Measurements from ENCODE around the gene RAMP3.
"Not testable (repeated sequence)": the region's sequence is repeated elsewhere in the genome, so short reads cannot be mapped to it uniquely, and the experiment has no call there.

RAMP3 gene

GRCh38 chr7:45198986-45199385 is 41.4 kb downstream of the RAMP3 start:
- no peak for DNase-seq

DNA sequence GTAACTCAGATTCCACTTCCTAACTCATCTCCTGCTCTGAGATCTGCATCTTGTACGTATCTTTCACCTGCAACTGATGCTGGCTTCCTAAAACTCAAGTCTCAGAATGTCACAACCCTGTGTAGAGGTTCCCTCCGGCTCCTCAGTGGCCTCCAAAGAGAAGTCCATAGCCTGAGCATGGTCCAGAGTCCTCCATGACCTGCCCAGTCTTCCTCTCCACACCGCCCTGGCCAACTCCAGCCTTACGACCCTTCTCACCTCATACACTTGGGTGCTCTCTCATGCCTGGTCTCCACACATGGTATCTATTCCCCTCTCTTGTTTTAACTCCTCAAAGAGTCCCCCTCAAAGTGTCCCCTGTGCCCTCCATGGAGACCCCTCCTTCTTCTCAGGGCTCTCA is 41.9 kb downstream of the RAMP3 start:
- no peak for DNase-seq

DNA sequence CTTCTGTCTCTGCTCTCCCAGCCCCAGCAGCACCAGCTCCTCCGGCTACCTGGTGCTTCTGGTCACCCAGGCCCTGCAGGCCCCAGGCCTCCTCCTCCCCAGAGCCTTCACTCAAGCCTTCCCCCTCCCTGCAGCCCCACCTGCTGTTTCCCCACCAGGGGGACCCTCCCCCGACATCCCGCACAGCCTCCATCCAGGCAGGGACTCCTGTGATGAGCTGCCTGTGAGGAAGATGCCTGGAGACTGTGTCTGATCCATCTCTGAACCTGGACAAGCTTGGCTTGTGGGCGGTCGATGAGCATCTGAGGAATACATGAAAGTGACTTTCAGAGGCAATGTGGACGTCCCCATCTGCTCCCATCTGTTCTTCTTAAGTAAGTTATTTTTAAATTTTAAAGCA is 45.0 kb downstream of the RAMP3 start:
- DNase-seq: no peak

DNA sequence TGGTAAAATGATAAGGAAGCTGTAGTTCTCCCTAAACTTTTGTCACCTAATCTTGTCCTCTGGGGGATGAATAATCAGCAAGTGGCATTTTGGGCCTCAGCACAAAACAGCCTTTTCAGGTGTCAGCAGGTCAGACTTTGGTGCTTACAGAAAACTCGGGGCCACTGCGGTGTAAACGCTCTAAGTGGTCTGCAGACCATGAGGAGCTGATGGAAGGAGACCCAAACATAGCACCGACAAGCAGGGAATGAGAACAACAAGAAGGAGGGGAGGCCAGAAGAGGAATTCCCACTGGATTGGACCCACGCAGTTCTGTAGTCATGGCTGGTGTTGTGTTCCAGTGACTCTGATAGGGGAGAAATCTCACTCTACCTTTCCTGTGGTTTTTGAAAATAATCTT is 45.4 kb downstream of the RAMP3 start:
- DNase-seq: no peak

- no peak for DNase-seq
Measured at GRCh38 chr7:45203459-45203858, 45.9 kb downstream of the RAMP3 start.

- no peak for DNase-seq
Measured at GRCh38 chr7:45203936-45204445, 46.4 kb downstream of the RAMP3 start.

GRCh38 chr7:45206266-45206665 is 48.7 kb downstream of the RAMP3 start:
- not testable (repeated sequence) for DNase-seq

- DNase-seq: not testable (repeated sequence)
Measured at GRCh38 chr7:45209909-45210308, 52.3 kb downstream of the RAMP3 start.

- DNase-seq: no peak
Measured at GRCh38 chr7:45211066-45211465, 53.5 kb downstream of the RAMP3 start.

GRCh38 chr7:45211958-45212357 is 54.4 kb downstream of the RAMP3 start:
- no peak for DNase-seq

DNA sequence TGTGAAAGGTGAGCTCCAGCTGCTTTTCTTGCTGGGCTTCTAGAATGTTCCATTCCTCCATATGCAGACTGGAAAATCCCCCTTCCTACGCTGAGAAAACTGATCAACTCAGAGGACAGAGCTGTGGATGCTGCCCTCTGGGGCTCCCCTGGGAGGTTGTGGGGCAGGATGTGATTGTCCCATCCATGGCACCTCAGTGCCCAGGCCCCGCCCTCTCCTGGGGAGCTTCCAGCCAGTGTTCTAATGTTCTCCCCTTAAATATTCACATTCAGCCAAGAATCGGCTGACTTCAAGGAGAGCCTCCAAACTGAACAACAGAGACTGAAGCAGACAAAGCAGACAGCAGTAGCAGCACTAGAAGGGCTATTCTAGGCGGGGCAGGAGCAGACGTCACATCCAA is 55.0 kb downstream of the RAMP3 start:
- no peak for DNase-seq

DNA sequence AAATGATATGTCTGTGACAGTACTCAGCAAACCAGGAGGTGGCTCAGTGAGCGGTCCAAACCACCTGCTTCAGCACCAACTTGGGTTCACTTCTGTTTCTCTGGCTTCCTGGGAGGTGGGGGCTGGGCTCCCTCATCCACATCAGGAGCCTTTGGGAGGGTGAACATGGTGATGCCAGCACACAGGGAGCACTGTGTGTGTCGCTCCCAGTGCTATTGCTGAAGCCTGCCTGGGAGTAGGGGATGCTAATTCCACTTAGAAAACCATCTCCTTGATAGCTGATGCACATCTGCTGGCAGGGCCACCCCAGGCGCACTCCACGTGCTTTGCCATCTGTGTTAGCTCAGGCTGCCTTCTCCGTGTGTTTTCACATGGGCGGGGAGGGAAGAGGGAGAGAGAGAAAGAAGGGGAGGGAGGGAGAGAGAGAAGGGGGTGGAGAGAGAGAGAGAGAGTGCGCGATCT is 58.0 kb downstream of the RAMP3 start:
- DNase-seq: no peak

GRCh38 chr7:45216181-45216580 is 58.6 kb downstream of the RAMP3 start:
- no peak for DNase-seq

DNA sequence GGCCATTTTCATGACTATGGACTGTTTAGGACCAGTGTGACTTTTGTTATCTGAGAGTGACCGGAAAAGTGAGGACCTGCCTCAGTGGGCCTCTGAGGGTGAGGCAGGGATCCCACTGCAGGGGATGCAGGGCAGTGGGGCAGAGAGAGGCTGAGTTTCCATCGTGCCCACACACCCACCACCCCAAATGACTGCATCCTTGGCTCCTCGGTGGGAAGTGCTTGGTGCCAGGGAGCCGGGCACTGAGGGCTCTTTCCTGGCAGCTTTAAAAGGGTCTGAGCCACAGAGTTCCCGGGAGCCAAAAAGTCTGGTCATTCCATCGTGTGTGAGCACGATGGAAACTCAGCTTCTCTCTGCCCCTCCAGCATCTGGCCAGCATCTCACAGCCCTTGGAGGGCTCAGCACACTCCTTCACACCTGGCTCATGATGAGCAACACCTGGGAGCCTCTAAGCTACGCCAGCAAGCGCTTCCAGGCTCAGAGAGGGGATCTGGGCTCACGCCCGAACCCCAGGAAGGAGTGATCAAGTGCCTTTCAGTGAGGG is 59.1 kb downstream of the RAMP3 start:
- DNase-seq: no peak

- no peak for DNase-seq
Measured at GRCh38 chr7:45217358-45217757, 59.8 kb downstream of the RAMP3 start.

DNA sequence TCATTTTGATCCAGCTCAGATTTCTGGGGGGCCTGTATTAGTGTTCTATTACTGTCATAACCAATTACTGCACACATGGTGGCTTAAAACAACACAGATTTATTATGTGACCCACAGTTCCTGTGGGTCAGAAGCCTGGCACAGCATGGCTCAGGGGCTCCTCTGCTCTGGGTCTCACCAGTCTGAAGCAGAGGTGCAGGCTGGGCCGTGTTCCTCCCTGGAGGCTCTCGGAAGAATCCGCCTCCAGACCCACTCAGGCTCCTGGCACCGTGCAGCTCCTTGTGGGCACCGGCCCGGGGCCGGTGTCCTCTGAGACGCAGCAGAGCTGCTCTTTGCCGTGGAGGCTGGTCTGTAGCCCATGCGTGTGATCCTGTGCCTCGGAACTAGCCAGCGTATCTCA is 61.5 kb downstream of the RAMP3 start:
- DNase-seq: no peak

DNA sequence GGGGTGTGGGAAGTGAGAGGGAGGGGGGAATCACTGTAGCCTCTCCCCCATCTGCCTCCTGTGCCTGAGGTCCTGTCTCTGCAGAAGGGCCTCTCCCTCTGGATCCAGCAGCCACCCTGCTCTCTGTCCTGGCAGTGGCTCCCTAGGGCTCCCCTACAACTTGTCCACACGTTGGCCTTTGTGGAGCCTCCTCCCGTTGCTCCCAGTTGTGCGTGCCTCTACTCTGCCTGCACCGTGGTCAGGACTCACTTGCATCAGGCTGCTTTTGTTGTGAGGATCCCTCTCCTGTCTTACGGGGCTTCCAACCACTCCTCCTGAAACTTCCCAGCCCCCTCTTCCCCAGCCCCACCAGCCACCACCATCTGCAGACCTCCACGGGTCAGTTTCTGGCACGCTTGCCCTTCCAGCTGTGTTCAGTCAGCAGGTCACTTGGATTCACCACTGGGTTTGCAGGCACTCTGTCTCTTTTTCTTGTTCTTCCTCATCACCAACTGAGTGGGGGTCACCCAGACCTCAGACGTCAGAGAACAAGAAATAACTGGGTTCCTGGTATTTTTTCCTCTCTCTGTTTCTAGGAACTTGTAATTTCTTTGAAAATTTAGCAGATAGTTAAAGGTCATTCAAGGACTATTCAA is 62.3 kb downstream of the RAMP3 start:
- DNase-seq: no peak

DNA sequence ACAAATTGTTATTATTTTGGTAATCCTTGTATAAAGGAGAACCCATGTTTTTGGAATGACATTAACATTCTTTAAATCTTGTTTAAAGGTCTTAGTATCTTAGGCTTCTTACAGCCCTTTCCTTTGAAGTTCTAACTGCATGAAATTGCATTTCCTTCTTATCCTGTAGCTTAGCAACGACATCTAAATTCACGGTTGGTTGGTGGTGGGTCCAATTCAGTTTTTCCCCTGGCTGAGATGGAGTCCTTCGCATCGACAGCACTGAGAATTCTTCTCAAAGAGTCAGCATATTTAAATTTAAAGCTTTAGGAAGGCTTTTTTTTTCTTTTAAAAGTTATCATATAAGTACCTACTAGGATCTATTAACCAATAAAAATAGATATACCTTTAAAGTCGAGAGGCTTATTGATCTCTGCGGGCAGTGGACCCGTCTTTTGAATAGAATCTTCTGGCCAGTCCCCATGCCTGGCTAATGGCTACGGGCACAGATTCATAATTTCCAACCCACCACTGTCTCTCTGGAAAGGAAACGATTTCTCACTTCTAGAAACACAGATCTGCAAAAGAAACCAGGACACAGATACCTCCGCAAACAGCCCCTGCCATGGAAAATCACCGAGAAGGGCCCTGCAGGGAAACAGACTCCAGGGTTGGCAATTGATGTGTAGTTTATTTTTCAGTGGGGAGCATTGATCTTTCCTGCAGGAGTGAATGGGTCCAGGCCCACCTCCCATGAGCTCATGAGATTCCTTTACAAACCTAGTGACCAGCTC is 63.4 kb downstream of the RAMP3 start:
- DNase-seq: no peak

GRCh38 chr7:45221896-45222604 is 64.5 kb downstream of the RAMP3 start:
- DNase-seq: no peak

- no peak for DNase-seq
Measured at GRCh38 chr7:45223078-45223477, 65.5 kb downstream of the RAMP3 start.

DNA sequence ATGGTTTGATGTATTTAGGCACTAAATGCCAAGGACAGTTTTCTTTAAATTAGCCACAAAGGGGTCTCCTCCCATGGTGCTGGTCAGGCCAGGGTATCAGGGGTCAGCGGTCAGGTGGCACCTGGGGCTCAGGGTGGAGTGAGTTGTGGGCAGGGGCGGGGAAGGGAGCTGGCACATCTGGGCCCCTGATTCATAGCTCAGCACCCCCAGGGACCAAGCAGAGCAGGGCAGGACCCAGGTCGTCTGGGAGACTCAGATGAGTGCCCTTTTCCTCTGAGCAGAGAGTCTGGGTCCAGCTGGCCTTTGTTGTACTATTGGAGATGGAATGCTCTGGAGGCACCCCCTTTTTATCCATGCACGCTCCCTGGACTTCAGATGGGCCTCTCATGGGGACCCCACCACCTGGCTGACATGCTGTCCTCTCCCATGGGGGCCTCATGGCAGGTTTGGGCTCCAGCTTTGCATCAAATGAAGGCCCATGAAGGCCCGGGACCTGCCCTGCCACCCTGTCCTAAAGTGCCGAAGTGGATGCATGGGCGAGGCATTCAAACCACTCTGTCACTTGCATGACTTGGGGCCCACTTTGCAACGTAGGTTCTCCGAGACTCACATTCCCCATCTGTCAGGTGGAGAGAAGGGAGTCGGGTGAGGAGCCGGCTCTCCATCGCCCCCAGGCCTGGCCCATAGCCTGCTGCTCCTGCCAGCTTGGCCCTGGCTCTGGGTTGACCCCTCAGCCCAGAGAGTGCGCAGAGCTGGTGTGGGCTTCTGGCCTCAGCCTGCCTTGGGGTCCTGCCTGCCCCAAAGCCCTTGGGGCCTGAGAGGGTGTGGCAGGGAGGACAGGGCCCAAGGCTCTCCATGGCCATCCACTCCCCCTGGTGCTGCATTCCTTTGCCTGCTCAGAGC is 66.4 kb downstream of the RAMP3 start:
- DNase-seq: no peak

DNA sequence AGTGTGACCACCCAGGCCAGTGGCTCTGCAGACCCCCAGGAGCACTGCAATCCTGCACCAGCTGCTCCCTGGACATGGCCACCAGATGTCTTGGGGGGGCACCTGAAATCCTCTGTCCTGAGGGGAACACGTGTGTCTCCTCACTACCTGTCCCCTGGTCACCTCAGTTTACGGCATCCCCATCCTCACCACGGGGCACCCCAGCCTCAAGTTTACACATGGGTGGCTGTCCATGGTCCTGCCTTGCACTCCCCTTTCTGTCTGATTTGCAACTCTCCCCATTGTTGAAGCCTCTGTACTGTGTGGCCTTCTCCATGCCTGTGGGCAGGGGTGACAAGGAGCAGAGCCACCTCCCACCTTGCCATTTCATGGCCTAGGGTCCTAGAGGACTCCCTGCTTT is 67.2 kb downstream of the RAMP3 start:
- no peak for DNase-seq

Data from activated effector memory CD4-positive, alpha-beta T cell treated with Interleukin-2 at 50 U/mL for 16 hours (primary cell).